GM19463 (cell line): Measurements from ENCODE around the gene FXYD1.
"Not testable (repeated sequence)": the region's sequence is repeated elsewhere in the genome, so short reads cannot be mapped to it uniquely, and the experiment has no call there.

Source experiments
- ATAC-seq: cut with Tn5 transposase; IDR thresholded peaks from one replicate; pipeline ENCODE4 v1.9.1; 2021; ENCODE audit warnings: mild to moderate bottlenecking, moderate library complexity; ENCODE audit not compliant: unreplicated experiment

Gene FXYD1

GRCh38 chr19:35138305-35138892 lies at the start of gene FXYD1:
TSS of gene FXYD1 (plus strand) at chr19:35138824. CDS start at chr19:35140080, 1,256 bp downstream.
- no peak for ATAC-seq

GRCh38 chr19:35089554-35089953 lies 49.1 kb upstream of the FXYD1 start:
- no peak for ATAC-seq

GRCh38 chr19:35090160-35090505 lies 48.5 kb upstream of the FXYD1 start:
- no peak for ATAC-seq

GRCh38 chr19:35090506-35091214 lies 48.0 kb upstream of the FXYD1 start:
- no peak for ATAC-seq

GRCh38 chr19:35093430-35093829 lies 45.2 kb upstream of the FXYD1 start:
- no peak for ATAC-seq

GRCh38 chr19:35093941-35094647 lies 44.5 kb upstream of the FXYD1 start:
- ATAC-seq: no peak

GRCh38 chr19:35094656-35095055 lies 44.0 kb upstream of the FXYD1 start:
- no peak for ATAC-seq

- ATAC-seq: no peak
Measured at GRCh38 chr19:35095667-35096368, 42.8 kb upstream of the FXYD1 start.

GRCh38 chr19:35098413-35099049 lies 40.1 kb upstream of the FXYD1 start:
- ATAC-seq: no peak

GRCh38 chr19:35099155-35099896 lies 39.3 kb upstream of the FXYD1 start:
- no peak for ATAC-seq

GRCh38 chr19:35099897-35100275 lies 38.7 kb upstream of the FXYD1 start:
- ATAC-seq: no peak

GRCh38 chr19:35100588-35101533 lies 37.8 kb upstream of the FXYD1 start:
- ATAC-seq: no peak

- not testable (repeated sequence) for ATAC-seq
Measured at GRCh38 chr19:35101949-35102348, 36.7 kb upstream of the FXYD1 start.

- ATAC-seq: not testable (repeated sequence)
Measured at GRCh38 chr19:35103614-35104013, 35.0 kb upstream of the FXYD1 start.

GRCh38 chr19:35104361-35104760 lies 34.3 kb upstream of the FXYD1 start:
- ATAC-seq: no peak

GRCh38 chr19:35105047-35105410 lies 33.6 kb upstream of the FXYD1 start:
- ATAC-seq: no peak

- ATAC-seq: no peak
Measured at GRCh38 chr19:35105411-35106290, 33.0 kb upstream of the FXYD1 start.

- ATAC-seq: no peak
Measured at GRCh38 chr19:35106291-35106583, 32.4 kb upstream of the FXYD1 start.
